Testis (tissue), 2 donors: ENCODE measurements around the gene CPSF4.

Source experiments
- POLR2A ChIP-seq: fragments of 450-650 bp; IDR thresholded peaks from one replicate; pipeline ENCODE4 v1.6.1; 2017; ENCODE audit warnings: antibody characterized with exemption, mild to moderate bottlenecking, moderate library complexity
- TF ChIP-seq, protein P1 (sequence below), 3 experiments: fragments of 450-650 bp in 2 of 3; fragments of 200-600 bp in 1 of 3; sonication (generic) in 1 of 3; IDR thresholded peaks; one replicate each; pipeline ENCODE4 v1.5.1; 2016 to 2019; ENCODE audit warnings: antibody characterized with exemption in 3 of 3, mild to moderate bottlenecking in 2 of 3, moderate library complexity in 1 of 3

DNA sequence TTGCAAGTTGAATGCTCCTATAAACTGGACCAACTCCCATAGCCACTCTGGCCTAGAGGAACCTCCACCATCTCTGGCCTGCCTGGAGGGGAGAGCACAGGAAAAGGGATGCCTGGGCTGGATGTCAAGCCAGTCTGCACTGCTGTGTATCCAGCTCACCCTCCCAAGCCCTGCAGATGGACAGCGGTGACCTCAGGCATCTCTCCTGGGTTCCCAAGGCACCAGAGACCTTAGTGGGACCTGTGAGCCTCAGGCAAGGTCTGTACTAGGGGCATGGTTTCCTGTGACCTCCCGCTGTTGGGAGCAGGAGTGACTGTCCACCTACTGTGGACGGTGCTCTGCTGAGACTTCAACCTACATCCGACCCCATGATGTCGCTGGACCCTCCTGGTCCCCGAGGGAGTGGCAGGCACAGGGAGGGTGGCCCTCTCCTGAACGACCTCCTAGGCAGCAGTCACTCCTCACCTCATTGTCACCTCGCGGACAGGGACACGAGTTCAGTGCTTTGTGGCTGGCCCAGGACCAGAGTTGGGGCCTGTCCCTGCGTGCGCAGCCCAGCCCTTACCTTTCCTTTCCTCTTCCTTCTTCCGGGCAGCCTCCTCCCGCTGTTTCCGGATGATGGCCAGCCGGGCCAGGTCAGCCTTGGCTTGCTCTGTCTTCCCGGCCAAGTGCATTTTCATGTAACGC, 41.3 kb upstream of the CPSF4 start:
- no peak for TF ChIP-seq POLR2A
- TF ChIP-seq, protein P1, sequence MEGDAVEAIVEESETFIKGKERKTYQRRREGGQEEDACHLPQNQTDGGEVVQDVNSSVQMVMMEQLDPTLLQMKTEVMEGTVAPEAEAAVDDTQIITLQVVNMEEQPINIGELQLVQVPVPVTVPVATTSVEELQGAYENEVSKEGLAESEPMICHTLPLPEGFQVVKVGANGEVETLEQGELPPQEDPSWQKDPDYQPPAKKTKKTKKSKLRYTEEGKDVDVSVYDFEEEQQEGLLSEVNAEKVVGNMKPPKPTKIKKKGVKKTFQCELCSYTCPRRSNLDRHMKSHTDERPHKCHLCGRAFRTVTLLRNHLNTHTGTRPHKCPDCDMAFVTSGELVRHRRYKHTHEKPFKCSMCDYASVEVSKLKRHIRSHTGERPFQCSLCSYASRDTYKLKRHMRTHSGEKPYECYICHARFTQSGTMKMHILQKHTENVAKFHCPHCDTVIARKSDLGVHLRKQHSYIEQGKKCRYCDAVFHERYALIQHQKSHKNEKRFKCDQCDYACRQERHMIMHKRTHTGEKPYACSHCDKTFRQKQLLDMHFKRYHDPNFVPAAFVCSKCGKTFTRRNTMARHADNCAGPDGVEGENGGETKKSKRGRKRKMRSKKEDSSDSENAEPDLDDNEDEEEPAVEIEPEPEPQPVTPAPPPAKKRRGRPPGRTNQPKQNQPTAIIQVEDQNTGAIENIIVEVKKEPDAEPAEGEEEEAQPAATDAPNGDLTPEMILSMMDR (IDR thresholded peaks at IDR 0.05), result no peak
